ENCODE data around the gene MECP2.

- TF ChIP-seq CTCF (conservative IDR thresholded peaks at IDR 0.05; ENCODE audit: low read depth, low read length) = no peak
- TF ChIP-seq EZH2 (IDR thresholded peaks at IDR 0.05; ENCODE audit: borderline replicate concordance, low read depth, low read length, poor library complexity, severe bottlenecking) = no peak
These were observed 109.0 kb downstream of the MECP2 start for GRCh38 chrX:153988493-153988892.
